C4-2B (cell line): ENCODE results near the gene OR52N1.

ENCODE experiments used
- ZFX ChIP-seq: fragments of 450-650 bp; IDR thresholded peaks from 2 replicates; pipeline ENCODE4 v1.6.1; 2017
- TF ChIP-seq, protein P1 (sequence below): fragments of 450-650 bp; conservative IDR thresholded peaks from 2 replicates; pipeline ENCODE4 v1.5.1; 2017; ENCODE audit warnings: mild to moderate bottlenecking

DNA sequence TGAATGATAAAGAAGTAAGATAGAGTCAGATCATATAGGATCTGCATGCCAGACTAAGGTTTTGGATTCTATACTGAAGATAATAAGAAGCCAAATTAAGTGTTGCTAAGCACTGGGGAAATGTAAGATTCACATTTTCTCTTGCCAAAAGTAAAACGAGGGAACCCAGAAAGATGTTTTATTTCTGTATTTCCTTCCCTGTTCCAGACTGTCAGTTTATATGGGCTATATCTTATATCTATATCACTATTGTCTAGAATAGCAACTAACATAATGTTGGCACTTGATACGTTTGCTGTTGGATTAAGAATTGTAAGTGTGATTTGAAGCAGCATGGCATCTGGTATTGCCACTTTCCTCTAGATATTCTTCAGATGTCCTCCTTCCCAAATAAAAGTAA, 42.4 kb upstream of the OR52N1 start:
- TF ChIP-seq, protein P1, sequence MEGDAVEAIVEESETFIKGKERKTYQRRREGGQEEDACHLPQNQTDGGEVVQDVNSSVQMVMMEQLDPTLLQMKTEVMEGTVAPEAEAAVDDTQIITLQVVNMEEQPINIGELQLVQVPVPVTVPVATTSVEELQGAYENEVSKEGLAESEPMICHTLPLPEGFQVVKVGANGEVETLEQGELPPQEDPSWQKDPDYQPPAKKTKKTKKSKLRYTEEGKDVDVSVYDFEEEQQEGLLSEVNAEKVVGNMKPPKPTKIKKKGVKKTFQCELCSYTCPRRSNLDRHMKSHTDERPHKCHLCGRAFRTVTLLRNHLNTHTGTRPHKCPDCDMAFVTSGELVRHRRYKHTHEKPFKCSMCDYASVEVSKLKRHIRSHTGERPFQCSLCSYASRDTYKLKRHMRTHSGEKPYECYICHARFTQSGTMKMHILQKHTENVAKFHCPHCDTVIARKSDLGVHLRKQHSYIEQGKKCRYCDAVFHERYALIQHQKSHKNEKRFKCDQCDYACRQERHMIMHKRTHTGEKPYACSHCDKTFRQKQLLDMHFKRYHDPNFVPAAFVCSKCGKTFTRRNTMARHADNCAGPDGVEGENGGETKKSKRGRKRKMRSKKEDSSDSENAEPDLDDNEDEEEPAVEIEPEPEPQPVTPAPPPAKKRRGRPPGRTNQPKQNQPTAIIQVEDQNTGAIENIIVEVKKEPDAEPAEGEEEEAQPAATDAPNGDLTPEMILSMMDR, result no peak
- no peak for TF ChIP-seq ZFX
